ENCODE data around the gene SOSTDC1.
"Not testable (repeated sequence)": the region's sequence is repeated elsewhere in the genome, so short reads cannot be mapped to it uniquely, and the experiment has no call there.

SOSTDC1 gene

GRCh38 chr7:16465469-16466361, at the start of gene SOSTDC1:
TSS of gene SOSTDC1 (minus strand) at chr7:16465738. CDS start at chr7:16465668, 70 bp downstream.
- no peak for DNase-seq

GRCh38 chr7:16514729-16515128, 49.2 kb upstream of the SOSTDC1 start:
- no peak for DNase-seq

- no peak for DNase-seq
These were observed 48.7 kb upstream of the SOSTDC1 start for GRCh38 chr7:16514271-16514670.

- DNase-seq, result no peak
These were observed 46.6 kb upstream of the SOSTDC1 start for GRCh38 chr7:16512097-16512496.

GRCh38 chr7:16511314-16511713, 45.8 kb upstream of the SOSTDC1 start:
- no peak for DNase-seq

- DNase-seq, result no peak
These were observed 44.3 kb upstream of the SOSTDC1 start for GRCh38 chr7:16509829-16510228.

- not testable (repeated sequence) for DNase-seq
These were observed 40.9 kb upstream of the SOSTDC1 start for GRCh38 chr7:16506422-16506821.

- DNase-seq, result no peak
These were observed 38.5 kb upstream of the SOSTDC1 start for GRCh38 chr7:16504019-16504418.

- DNase-seq, result no peak
These were observed 36.8 kb upstream of the SOSTDC1 start for GRCh38 chr7:16502303-16502702.

- no peak for DNase-seq
These were observed 32.6 kb upstream of the SOSTDC1 start for GRCh38 chr7:16498122-16498521.

GRCh38 chr7:16494955-16495719, 29.6 kb upstream of the SOSTDC1 start:
- no peak for DNase-seq

- DNase-seq, result no peak
These were observed 29.0 kb upstream of the SOSTDC1 start for GRCh38 chr7:16494551-16494950.

- DNase-seq, result no peak
These were observed 27.7 kb upstream of the SOSTDC1 start for GRCh38 chr7:16493266-16493665.

- peak; percentile 42 for DNase-seq
These were observed 27.1 kb upstream of the SOSTDC1 start for GRCh38 chr7:16492513-16493062.

GRCh38 chr7:16491148-16491547, 25.6 kb upstream of the SOSTDC1 start:
- DNase-seq, result no peak

- no peak for DNase-seq
These were observed 19.1 kb upstream of the SOSTDC1 start for GRCh38 chr7:16484453-16485158.

- no peak for DNase-seq
These were observed 14.1 kb upstream of the SOSTDC1 start for GRCh38 chr7:16479591-16479990.

GRCh38 chr7:16479161-16479560, 13.6 kb upstream of the SOSTDC1 start:
- no peak for DNase-seq

GRCh38 chr7:16471933-16472332, 6.4 kb upstream of the SOSTDC1 start:
- DNase-seq, result no peak

- DNase-seq, result no peak
These were observed 1.4 kb downstream of the SOSTDC1 start for GRCh38 chr7:16463949-16464715.

GRCh38 chr7:16463520-16463919, 2.0 kb downstream of the SOSTDC1 start:
- DNase-seq, result no peak

GRCh38 chr7:16462431-16462889, 3.1 kb downstream of the SOSTDC1 start:
- DNase-seq, result no peak

Measured in activated CD4-positive, alpha-beta T cell treated with anti-CD3 and anti-CD28 coated beads, Interleukin-2, amount 50 U/mL, for 16 hours (primary cell).